Fibroblast of peridontal ligament (primary cell): Measurements from ENCODE around the gene CEBPZ.

Experiments
- DNase-seq: peaks from one replicate; pipeline ENCODE4 v3.0.0-alpha.2; 2010; ENCODE audit errors: extremely low read depth

The CEBPZ gene

GRCh38 chr2:37180006-37180639 is 51.3 kb downstream of the CEBPZ start:
- DNase-seq, result peak; percentile 64

GRCh38 chr2:37173741-37174140 is 57.7 kb downstream of the CEBPZ start:
- no peak for DNase-seq

GRCh38 chr2:37171624-37171950 is 59.8 kb downstream of the CEBPZ start:
- DNase-seq, result no peak

- DNase-seq, result peak; percentile 61
These were observed 63.0 kb downstream of the CEBPZ start for GRCh38 chr2:37168217-37168981.

- DNase-seq, result no peak
These were observed 63.7 kb downstream of the CEBPZ start for GRCh38 chr2:37167636-37168180.

- no peak for DNase-seq
These were observed 66.6 kb downstream of the CEBPZ start for GRCh38 chr2:37164757-37165156.

- peak; percentile 82 for DNase-seq
These were observed 74.3 kb downstream of the CEBPZ start, which contains the start of gene EIF2AK2 for GRCh38 chr2:37156857-37157714. Gene EIF2AK2 (minus strand): TSS chr2:37156980. CDS start chr2:37147806, 9,174 bp downstream.

GRCh38 chr2:37156071-37156856 is 75.1 kb downstream of the CEBPZ start:
- peak; percentile 60 for DNase-seq

- DNase-seq, result no peak
These were observed 76.6 kb downstream of the CEBPZ start for GRCh38 chr2:37154785-37155184.

- no peak for DNase-seq
These were observed 78.2 kb downstream of the CEBPZ start for GRCh38 chr2:37153224-37153623.
